ENCODE results near the gene KRT34. TPM values are rescaled to one million over a fixed set of nuclear protein-coding genes. Genes with fewer than 3 reads are reported as not detected.
A peak's percentile ranks its signal among the peaks of the same experiment; 100 is the strongest.
"Not testable (repeated sequence)": the region's sequence is repeated elsewhere in the genome, so short reads cannot be mapped to it uniquely, and the experiment has no call there.

Gene KRT34
- total RNA-seq, 1 experiment from 2014 or later, result 0.10 TPM

- DNase-seq (ENCODE audit: extremely low read depth, low read depth), result no peak
Measured at GRCh38 chr17:41406205-41406604, 24.1 kb upstream of the KRT34 start.

- peak; percentile 28 for DNase-seq (ENCODE audit: extremely low read depth, low read depth)
Measured at GRCh38 chr17:41404024-41404671, 22.0 kb upstream of the KRT34 start.

- no peak for DNase-seq (ENCODE audit: extremely low read depth, low read depth)
Measured at GRCh38 chr17:41403404-41404023, 21.4 kb upstream of the KRT34 start.

- DNase-seq (ENCODE audit: extremely low read depth, low read depth), result no peak
Measured at GRCh38 chr17:41402161-41402560, 20.1 kb upstream of the KRT34 start.

GRCh38 chr17:41396996-41397660 lies 15.0 kb upstream of the KRT34 start, which contains the start of gene KRT31:
TSS of gene KRT31 (minus strand) at chr17:41397608. CDS start at chr17:41397539, 69 bp downstream.
- no peak for DNase-seq (ENCODE audit: extremely low read depth, low read depth)

- DNase-seq (ENCODE audit: extremely low read depth, low read depth), result no peak
Measured at GRCh38 chr17:41396340-41396739, 14.2 kb upstream of the KRT34 start.

DNA sequence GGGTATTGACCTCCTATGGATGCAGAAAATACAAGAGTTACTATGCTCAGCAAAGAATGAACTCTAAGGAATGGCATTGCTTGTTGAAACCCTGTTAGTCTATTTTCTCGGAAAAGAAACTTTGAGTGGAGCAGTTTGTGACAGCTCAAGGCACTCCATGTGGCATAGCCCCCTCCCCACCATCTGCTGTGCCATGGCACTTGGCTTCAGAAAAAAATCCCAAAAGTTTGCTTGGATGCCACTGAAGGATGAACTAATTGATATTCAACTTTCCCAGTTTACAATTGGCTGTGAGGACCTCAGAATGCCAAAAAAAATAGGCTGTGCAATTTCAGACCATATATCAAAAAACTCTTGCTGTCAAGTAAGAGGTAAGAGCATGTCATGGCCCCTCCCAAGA lies 13.5 kb upstream of the KRT34 start:
- no peak for DNase-seq (ENCODE audit: extremely low read depth, low read depth)

DNA sequence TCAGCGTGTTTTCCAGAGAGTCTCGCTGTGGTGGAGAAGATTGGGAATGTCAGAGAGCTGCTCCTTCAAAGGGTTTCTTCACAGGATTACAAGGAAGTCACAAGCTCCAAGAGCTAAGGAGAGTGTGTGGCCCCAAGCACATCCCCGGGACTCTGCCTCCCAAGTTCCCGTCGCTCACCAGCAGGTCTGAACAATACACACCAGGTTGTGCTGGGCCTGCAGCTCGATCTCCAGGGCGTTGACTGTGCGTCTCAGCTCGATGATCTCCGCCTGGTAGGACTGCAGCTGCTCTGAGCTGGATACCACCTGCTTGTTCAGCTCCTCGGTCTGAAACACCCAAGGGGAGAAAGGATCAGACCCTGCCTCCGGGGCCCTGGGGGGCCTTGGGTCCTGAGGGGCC lies 12.9 kb upstream of the KRT34 start:
- DNase-seq (ENCODE audit: extremely low read depth, low read depth), result not testable (repeated sequence)

DNA sequence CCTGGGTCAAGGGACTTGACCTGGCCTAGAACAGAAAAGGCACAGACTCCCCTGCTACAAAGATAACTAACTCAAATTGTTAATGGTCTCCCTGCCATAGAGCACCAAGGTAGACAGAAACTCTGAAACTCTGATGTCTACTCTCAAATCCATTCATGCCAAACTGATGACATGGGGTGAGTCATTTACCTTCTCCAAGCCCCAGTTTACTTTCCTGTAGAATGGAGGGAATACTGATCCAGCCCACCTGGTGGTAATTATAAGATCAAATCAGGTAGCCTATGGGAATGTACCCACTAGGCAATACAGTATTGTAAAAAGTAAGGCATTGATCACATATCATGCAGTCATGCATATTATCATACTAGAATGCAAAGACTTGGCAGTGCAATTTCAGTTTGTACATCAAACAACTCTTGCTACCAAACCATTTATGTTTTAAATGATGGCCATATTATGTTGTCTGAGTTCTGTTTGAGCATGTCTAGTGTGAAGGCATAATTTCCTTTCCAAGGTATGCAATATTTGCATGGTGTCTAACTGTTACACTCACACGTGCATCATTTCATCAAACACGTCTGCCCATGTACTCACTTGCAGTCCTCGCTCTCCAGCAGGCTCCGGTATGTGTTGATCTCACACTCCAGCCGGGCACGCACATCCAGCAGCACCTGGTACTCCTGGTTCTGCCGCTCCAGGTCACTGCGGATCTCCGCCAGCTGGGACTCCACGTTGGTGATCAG lies 12.3 kb upstream of the KRT34 start:
- no peak for DNase-seq (ENCODE audit: extremely low read depth, low read depth)

GRCh38 chr17:41393826-41394225 lies 11.7 kb upstream of the KRT34 start:
- DNase-seq (ENCODE audit: extremely low read depth, low read depth), result no peak

DNA sequence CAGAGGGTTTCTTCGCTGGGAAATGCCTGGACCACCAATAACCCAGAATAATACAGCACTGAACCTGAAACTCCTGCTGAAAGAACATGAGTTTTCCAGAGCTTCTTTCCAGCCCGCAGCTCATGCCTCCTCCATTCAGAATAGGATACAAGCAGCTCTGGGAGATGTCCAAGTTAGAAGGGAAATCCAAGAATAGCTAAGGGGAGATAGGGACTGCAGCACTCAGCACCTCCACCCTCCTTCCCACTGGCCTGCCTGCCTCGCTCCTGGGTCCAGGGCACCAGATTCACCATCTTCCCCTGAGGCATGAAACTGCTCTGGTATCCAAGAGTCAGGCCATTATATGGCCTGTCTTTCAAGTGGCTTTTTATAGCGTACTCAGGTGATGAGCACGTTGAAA lies 11.2 kb upstream of the KRT34 start:
- no peak for DNase-seq (ENCODE audit: extremely low read depth, low read depth)

DNA sequence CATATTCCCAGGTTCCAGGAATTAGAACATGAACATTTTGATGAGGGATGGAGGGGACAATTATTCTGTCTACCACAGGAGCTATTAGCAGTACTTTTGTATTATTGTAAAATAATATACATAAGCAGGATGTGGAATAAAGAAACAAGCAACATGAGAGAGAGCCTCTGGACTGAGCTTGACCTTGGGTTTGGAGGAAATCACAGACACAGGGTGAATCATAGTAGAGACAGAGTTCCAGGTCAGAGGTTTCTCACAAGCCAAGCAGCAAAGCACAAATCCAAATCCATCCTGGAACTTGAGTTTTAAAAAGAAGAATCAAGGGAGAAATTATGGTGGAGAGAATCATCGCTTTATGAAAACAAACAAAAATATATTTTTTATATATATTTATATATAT lies 10.2 kb upstream of the KRT34 start:
- DNase-seq (ENCODE audit: extremely low read depth, low read depth), result no peak

- no peak for DNase-seq (ENCODE audit: extremely low read depth, low read depth)
Measured at GRCh38 chr17:41391535-41391934, 9.4 kb upstream of the KRT34 start.

DNA sequence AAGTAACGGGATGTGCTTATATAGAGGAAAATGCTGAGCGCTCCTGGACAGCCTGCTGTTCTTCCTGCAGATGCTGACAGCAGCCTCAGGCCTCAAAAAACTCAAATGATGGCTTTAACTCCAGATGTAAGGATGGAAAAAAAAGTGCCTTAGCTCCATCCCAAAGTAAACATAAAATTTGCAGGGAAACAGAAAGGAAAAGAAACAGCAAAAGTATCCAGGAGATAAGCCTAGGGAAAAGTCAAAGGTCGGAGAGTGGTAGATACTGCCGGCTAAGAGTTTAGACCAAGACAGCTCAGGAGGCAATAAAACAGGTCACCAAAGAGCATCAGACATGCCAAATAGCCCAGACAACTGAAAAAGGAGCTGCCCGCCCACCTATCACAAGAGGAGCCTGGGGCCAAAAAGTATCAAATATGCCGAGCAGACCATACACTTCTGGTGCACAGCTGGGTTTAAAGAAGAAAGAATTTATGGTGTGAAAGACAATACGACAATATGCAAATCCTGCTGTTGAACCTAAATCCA lies 8.4 kb upstream of the KRT34 start:
- DNase-seq (ENCODE audit: extremely low read depth, low read depth), result no peak

DNA sequence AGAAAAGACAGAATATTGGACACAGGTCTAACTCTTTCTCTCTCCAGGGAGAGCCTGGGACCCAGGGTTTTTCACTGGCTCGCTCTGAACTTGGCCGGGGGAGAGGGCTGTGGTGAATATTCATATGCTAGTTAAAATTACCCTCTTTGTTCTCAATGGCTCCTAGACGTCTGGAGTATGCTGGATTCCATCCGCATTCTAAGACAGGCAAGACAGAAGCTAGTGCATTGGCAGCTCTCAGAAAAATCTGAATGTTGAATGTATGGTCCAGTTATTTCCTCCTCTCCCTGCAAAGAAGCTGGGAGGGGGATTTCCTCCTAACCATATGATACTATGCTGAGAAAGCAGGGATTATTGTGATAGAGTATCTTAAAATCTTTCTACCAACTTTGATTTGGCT lies 5.6 kb upstream of the KRT34 start:
- DNase-seq (ENCODE audit: extremely low read depth, low read depth), result no peak

GRCh38 chr17:41386227-41386626 lies 4.1 kb upstream of the KRT34 start:
- DNase-seq (ENCODE audit: extremely low read depth, low read depth), result no peak

- no peak for DNase-seq (ENCODE audit: extremely low read depth, low read depth)
Measured at GRCh38 chr17:41383690-41384089, 1.6 kb upstream of the KRT34 start.

GRCh38 chr17:41382394-41382793 lies 288 bp upstream of the KRT34 start:
- no peak for DNase-seq (ENCODE audit: extremely low read depth, low read depth)

DNA sequence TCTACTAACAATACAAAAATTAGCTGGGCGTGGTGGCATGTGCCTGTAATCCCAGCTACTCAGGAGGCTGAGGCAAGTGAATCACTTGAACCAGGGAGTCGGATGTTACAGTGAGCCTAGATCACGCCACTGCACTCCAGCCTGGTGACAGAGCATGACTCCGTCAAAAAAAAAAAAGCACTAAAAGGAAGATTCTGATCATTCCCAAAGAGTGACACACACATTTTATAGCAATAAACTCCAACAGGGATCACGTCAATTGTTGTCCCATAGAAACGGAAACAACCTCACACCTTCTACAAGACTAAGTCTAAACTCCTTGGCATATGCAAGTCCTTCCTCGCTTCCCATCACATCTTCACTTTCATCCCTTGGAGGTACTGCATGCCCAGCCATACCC lies 2.0 kb downstream of the KRT34 start:
- DNase-seq (ENCODE audit: extremely low read depth, low read depth), result peak; percentile 26

DNA sequence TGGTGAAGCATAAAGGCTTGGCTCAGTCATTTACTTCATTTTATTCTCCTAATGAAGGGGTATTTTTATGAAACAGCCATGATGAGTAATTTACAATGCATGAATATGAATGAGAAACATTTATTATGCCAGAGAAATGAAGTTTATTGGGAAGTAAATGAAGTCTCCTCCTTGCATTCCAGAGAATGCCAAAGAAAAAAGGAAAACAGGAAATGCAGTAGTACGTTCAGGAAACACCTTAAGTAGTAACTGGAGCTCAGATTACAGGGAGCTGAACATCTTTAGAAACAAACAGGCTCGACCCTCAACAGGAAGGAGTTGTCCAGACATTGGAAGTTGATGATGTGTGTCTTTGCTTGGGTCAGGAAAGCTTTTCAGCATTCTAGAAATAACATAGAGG lies 4.6 kb downstream of the KRT34 start:
- no peak for DNase-seq (ENCODE audit: extremely low read depth, low read depth)

DNA sequence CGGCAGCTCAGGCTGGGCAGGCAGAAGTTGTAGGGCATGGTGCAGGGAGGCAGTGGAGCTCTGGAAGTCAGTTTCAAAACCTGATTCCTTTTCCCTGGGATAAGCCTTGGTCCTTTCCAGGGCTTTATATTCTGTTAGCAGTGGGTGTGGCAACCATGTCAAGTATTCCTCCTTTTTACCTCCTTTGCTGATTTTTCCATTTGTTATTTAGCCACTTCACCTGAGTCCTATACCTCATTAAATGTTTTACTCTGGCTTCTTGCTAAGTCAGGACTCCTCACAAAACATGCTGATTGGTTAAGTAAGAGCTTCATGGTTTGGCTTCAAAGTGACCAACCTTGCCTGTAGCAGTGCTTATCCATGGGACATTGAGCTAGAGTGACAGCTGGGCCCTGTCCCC lies 12.4 kb downstream of the KRT34 start, which contains the start of gene KRT33B:
Gene KRT33B, minus strand, starts transcription at position 101 of the 400 bp plus-strand sequence. Its CDS starts 63 bp downstream, at position 38.
- DNase-seq (ENCODE audit: extremely low read depth, low read depth), result no peak

Data from NCI-H460 (cell line).